ENCODE measurements around the gene GALNT13.

GALNT13 gene

GRCh38 chr2:154370873-154371272 is 499.2 kb downstream of the GALNT13 start:
- no peak for TF ChIP-seq EZH2phosphoT487 (IDR thresholded peaks at IDR 0.05; ENCODE audit: low read length)
- no peak for TF ChIP-seq CTCF (IDR thresholded peaks at IDR 0.05; ENCODE audit: low read length)
- no peak for TF ChIP-seq EZH2 (optimal IDR thresholded peaks at IDR 0.05; ENCODE audit: low read depth, low read length)
- Histone ChIP-seq H3K27me3 (replicated peaks; ENCODE audit: insufficient read depth, low read length) (no peaks in the 10 kb centered on the region), H3K4me1 (ENCODE audit: low read length) (no peaks in the 10 kb centered on the region), H3K4me3 (ENCODE audit: low read length) (no peak overlapping the region), H3F3A (ENCODE audit: insufficient read depth, low read length) (no peaks in the 10 kb centered on the region), H3K36me3 (replicated peaks; ENCODE audit: insufficient read depth, low read length) (no peaks in the 10 kb centered on the region), H3K79me2 (ENCODE audit: low read length) (no peaks in the 10 kb centered on the region), H2AFZ (ENCODE audit: low read length) (no peak overlapping the region), H3K27ac (ENCODE audit: low read length) (no peak overlapping the region), H3K9ac (ENCODE audit: low read length) (no peak overlapping the region), H3K9me3 (replicated peaks; ENCODE audit: insufficient read depth, low read length) (no peaks in the 10 kb centered on the region), H4K20me1 (ENCODE audit: insufficient read depth, low read length) (no peaks in the 10 kb centered on the region), H3K4me2 (ENCODE audit: low read depth, low read length) (no peak overlapping the region), H3K9me2 (replicated peaks; ENCODE audit: insufficient read depth, low read length) (no peaks in the 10 kb centered on the region)
- DNase-seq = no peak

- H3K27me3 ChIP-seq (replicated peaks; ENCODE audit: insufficient read depth, low read length) = no peaks in the 10 kb centered on the region
- H3K9ac ChIP-seq (ENCODE audit: low read length) = no peak overlapping the region
- no peaks in the 10 kb centered on the region for H3K9me3 ChIP-seq (replicated peaks; ENCODE audit: insufficient read depth, low read length)
- no peaks in the 10 kb centered on the region for H4K20me1 ChIP-seq (ENCODE audit: insufficient read depth, low read length)
- TF ChIP-seq EZH2 (optimal IDR thresholded peaks at IDR 0.05; ENCODE audit: low read depth, low read length) (no peak), CTCF (IDR thresholded peaks at IDR 0.05; ENCODE audit: low read length) (no peak), EZH2phosphoT487 (IDR thresholded peaks at IDR 0.05; ENCODE audit: low read length) (no peak)
- H3K79me2 ChIP-seq (ENCODE audit: low read length) = no peaks in the 10 kb centered on the region
- no peak overlapping the region for H3K27ac ChIP-seq (ENCODE audit: low read length)
- no peaks in the 10 kb centered on the region for H3F3A ChIP-seq (ENCODE audit: insufficient read depth, low read length)
- H3K4me1 ChIP-seq (ENCODE audit: low read length) = no peaks in the 10 kb centered on the region
- no peaks in the 10 kb centered on the region for H3K9me2 ChIP-seq (replicated peaks; ENCODE audit: insufficient read depth, low read length)
- no peak overlapping the region for H3K4me2 ChIP-seq (ENCODE audit: low read depth, low read length)
- H3K4me3 ChIP-seq (ENCODE audit: low read length) = no peak overlapping the region
- DNase-seq = no peak
- H3K36me3 ChIP-seq (replicated peaks; ENCODE audit: insufficient read depth, low read length) = no peaks in the 10 kb centered on the region
- no peak overlapping the region for H2AFZ ChIP-seq (ENCODE audit: low read length)
Observed at GRCh38 chr2:154374416-154374815, 502.7 kb downstream of the GALNT13 start.

- Histone ChIP-seq H3K79me2 (ENCODE audit: low read length) (no peaks in the 10 kb centered on the region), H3K9me2 (replicated peaks; ENCODE audit: insufficient read depth, low read length) (no peaks in the 10 kb centered on the region), H3K9me3 (replicated peaks; ENCODE audit: insufficient read depth, low read length) (no peaks in the 10 kb centered on the region), H2AFZ (ENCODE audit: low read length) (no peak overlapping the region), H3K4me1 (ENCODE audit: low read length) (no peaks in the 10 kb centered on the region), H3K27me3 (replicated peaks; ENCODE audit: insufficient read depth, low read length) (no peaks in the 10 kb centered on the region), H3K4me3 (ENCODE audit: low read length) (no peak overlapping the region), H3K27ac (ENCODE audit: low read length) (no peak overlapping the region), H3K36me3 (replicated peaks; ENCODE audit: insufficient read depth, low read length) (no peaks in the 10 kb centered on the region), H3K9ac (ENCODE audit: low read length) (no peak overlapping the region), H3F3A (ENCODE audit: insufficient read depth, low read length) (no peaks in the 10 kb centered on the region), H4K20me1 (ENCODE audit: insufficient read depth, low read length) (no peaks in the 10 kb centered on the region), H3K4me2 (ENCODE audit: low read depth, low read length) (no peak overlapping the region)
- DNase-seq = no peak
- TF ChIP-seq EZH2 (optimal IDR thresholded peaks at IDR 0.05; ENCODE audit: low read depth, low read length) = no peak
- TF ChIP-seq CTCF (IDR thresholded peaks at IDR 0.05; ENCODE audit: low read length) = peak; percentile 24
Observed at GRCh38 chr2:154375579-154375931, 503.8 kb downstream of the GALNT13 start.

Data from MM.1S (cell line).